GM19025 (cell line): ENCODE data around the gene ASRGL1.

Experiments used
- ATAC-seq: cut with Tn5 transposase; IDR thresholded peaks from one replicate; pipeline ENCODE4 v1.9.1; 2021; ENCODE audit warnings: mild to moderate bottlenecking, low read depth, moderate library complexity; ENCODE audit not compliant: unreplicated experiment

ASRGL1 gene

DNA sequence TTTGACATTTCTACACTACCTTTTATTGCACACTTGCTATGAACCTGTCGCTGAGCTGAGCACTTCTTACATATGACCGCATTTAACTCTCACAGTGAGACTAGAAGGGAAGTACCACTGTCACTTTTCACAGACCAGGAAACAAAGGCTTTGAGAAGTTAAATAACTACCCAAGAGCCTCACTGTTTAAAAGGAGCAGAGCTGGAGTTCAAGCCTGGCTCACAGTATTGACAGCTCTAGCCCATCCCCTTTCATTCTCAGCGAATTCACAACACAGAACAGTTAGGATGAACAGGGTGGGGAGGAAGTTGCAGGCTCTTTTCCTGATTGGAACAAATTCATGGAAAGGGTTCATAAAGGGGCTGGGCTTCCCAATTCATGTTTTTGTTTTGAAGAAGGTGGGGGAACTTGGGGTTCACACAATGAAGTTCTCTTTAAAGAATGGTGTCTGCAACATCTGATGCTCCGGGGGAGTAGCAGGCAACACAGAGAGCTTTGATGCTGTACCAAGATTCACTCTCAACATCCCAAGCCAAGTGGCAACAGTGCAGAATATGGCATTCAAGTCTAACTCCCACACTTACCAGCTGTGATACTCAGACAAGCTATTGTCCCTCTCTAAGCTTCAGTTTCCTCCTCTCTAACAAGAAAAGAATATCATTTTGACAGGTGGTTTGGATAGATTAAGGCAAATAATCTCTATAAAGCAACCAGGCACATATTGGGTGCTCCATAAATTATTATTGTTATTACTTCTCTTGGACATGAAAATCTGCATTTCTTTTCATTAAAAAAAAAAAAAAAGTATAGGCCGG is 98.8 kb downstream of the ASRGL1 start:
- ATAC-seq = no peak

DNA sequence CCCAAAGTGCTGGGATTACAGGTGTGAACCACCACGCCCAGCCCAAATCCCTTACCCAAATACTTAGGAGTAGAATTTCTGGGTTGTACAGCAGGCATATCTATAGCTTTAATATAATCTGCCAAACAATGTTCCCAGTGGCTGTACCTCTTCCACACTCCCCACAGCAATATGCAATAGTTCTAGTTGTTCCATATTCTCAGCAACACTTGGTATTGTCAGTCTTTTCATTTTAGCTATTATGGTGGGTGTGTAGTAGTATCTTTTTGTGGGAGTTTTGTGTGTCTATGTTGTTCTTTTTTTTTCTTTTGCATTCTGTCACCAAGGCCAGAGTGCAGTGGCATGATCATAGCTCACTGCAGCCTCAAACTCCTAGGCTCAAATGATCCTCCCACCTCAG is 100.4 kb downstream of the ASRGL1 start:
- ATAC-seq = no peak

DNA sequence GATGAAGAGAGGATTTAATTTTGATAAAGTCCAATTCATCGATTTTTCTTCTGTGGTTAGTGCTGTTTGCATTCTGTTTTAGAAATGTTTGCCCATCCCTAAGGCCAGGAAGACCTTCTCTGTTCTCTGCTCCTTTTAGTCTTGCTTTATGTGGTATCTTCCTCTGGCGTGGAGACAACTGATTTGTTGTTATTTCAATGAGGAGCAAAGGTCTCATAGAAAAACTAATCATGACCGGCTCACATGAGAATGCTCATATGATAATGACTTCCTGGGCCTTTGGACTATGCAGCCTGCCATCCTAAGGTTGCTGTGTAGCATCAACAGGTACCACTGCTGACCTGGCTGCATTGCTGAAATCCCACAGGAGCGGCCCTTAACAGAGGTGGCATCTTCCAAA is 101.4 kb downstream of the ASRGL1 start:
- ATAC-seq = no peak

DNA sequence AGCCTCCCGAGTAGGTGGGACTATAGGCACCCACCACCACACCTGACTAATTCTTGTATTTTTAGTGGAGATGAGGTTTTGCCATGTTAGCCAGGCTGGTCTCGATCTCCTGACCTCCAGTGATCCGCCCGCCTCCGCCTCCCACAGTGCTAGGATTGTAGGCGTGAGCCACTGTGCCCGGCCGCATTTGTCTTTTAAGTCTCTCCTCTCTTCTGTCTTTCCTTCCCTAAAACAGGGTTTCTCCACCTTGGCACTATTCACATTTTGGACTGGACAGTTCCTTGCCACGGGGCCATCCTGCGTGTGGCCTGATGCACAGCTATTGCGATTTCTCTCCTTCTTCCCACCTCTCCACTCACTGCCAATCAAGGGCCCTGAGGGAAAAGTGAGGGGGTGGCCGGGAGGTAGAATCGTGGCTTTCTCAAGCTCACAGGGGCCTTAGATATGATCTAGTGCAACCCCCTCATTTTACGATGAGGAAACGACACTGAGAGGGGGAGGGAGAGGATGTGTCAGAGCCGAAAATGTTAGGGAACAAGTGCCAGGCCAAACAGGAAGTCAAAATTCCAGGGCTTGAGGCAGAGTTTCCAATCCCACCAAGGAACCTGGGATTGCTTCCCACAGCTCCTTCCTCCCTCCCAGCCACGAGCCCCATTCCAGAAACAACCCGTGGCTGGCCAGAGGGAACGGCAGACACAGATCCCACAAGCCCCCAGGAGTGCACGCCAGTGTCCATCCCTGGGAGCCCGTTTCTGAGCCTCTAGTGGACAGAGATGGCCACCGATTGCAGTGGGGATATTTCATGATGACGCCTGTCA is 102.7 kb downstream of the ASRGL1 start:
- ATAC-seq = no peak
